NCI-H2196 treated with DMSO at 0.1 percent for 48 hours (cell line): ENCODE measurements around the gene TSPAN9.

Experiments used
- DNase-seq: peaks from one replicate; lab custom pipeline; 2025; ENCODE audit not compliant: unreplicated experiment; lab: John Stamatoyannopoulos, UW

Gene TSPAN9

DNA sequence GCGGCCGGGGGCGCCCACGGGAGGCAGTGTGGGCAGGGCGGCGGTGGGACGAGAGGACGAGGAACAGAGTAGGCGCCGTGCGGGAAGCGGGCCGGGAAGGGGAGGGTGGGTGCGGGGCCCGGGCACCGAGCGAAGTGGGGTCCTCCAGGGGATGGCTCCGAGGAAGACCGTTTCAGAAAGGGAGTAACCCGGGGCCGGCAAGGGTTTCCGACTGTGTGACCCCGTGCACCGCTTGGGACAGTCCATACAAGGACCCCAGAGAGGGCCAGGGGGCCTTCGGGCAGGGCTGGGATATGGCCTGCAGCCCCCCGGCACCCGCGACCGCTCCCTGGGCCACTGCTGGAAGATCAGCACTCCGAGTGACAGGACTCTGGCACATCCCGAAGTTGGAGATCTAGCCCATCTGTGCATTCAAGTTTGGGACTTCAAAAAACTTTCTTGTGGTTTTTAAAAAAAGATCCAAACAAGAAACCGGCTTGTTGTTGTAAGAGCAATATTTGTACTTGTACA is 448 bp downstream of the TSPAN9 start:
- no peak for DNase-seq

DNA sequence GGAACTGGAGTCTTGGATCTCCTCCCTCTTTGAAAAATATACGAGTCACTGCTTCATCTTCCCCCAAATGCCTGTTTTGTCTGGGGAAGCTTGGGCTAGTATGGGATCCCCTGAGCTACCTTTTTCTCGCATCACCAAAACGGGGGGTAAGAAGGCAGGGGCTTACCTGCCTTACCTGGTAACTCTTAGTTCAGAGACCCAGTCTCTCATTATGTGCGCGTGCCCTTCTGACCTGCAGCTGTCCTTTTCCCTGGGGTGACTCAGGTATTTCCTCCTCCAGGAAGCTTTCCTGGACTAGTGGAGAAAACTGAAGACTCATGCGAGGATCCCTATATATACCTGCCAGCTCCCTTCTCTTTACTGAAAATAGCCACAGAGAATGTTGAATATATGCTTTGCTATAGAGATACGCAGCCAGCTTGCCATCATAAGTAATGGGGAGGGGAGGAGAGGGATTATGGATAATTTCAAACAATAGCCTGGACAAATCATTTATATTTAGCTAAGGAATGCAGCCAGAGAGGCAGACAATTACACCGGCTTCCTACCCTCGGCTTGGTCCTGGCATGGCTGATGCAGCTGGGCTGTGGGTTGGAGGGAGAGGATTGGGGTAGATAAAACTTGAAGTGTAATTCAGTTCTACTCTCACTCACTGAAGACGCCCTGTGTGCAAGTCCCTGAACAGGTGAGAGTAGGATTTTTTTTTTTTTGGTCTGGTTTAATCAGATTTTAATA is 1.1 kb downstream of the TSPAN9 start:
- no peak for DNase-seq

DNA sequence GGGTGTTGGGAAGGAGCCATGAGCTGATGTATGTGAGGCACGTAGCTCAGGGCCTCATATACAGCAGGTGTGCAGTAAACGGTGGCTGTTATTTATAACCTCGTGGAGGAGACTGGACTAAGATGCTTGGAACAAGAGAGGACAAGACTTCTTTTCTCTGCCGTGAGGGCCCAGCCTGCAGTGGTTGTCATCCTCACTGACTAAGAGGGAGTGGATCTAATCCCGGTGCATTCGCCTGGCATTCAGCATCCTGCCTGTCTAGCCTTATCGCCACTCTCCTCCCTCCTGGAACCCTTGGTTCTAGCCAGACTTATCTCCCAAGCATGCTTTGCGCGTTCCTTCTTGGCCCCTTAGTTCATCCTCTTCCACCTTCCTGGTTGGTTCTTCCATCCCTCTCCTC is 3.9 kb downstream of the TSPAN9 start:
- DNase-seq, result no peak

DNA sequence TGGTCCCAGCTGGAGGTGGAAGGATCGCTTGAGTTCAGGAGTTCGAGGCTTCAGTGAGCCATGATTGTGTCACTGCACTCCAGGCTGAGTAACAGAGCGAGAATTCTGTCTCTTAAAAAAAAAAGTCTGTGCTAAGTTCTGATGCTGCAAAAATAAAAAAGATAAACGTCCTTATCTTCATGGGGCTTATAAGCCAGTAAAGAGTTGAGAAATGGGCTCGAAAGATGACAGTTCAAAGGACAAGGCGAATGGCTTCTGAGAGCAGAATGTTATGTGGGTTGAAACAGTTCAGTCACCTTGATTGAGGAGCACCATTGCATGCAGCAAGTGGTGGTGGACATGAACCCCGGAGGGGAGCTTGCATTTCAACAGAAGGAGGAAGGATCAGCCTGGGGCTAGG is 4.7 kb downstream of the TSPAN9 start:
- DNase-seq, result no peak

DNA sequence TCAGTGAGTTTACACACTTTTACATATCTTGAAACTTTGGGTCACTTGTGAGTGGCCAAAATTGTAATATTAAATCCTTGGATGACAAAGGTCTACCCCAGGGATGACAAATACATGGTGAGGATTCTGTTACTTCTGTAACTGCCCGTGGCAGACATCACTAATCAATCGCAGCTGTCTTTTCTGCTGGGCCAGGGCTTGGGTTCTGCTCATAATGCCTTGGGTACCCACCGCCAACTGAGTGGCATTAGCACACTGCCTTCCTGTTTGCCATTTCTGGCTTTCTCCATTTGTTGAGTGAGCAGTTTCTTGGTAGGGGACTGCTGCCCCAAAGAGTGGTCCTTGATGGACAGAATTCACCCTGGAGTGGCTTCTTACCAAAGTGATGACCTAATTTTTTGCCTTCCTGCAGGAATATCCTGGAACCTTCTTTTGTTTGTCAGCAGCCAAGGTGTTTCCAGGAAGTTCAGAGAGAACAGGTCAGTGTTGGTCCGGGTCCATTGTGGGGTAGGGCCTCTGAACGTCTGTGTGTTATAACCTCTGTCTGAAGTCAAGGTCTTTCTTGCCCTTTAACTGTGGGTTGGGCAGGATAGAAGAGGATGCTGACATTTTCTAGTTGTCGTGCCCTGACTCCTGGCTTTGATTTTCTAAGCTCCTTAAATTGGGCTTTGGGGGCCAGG is 6.2 kb downstream of the TSPAN9 start:
- DNase-seq, result no peak

DNA sequence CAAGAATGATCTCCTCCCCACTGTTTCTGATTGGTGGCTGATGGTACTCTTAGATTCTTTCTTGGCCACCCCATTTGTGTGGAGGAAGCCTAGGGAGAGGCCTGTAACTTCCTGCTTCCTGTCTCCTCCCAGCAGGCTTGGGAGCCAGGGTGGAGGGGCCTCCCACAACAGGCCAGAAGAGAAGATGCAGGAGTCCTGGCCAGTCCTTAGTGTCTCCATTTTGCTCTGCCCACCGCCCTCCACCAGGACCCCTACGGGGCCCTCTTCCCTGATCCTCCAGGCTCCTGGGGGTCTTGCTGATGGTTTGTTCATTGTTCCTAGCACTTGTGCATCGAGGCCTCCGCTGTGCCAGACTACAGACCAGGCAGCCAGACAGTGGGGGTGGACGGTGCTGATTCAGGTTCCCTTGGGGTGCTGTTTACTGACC is 6.8 kb downstream of the TSPAN9 start:
- no peak for DNase-seq

DNA sequence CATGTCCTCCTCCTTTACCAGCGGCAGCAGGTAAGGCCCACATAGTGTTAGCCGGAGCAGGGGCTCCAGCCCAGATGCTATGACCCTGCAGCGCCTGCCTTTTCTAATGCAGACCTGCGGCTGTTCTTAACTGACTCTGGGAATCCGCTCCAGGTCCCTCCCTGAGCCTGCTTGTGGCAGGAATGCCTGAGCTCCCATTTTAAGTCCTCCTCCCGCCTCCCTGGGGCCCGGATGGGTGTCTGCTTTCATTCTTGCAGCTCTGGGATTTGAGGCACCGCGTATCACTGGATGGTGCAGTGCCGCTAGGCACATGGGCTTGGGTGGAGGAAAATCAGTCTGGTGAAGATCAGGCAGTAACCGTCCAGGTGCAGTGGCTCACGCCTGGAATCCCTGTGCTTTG is 7.6 kb downstream of the TSPAN9 start:
- DNase-seq, result no peak

DNA sequence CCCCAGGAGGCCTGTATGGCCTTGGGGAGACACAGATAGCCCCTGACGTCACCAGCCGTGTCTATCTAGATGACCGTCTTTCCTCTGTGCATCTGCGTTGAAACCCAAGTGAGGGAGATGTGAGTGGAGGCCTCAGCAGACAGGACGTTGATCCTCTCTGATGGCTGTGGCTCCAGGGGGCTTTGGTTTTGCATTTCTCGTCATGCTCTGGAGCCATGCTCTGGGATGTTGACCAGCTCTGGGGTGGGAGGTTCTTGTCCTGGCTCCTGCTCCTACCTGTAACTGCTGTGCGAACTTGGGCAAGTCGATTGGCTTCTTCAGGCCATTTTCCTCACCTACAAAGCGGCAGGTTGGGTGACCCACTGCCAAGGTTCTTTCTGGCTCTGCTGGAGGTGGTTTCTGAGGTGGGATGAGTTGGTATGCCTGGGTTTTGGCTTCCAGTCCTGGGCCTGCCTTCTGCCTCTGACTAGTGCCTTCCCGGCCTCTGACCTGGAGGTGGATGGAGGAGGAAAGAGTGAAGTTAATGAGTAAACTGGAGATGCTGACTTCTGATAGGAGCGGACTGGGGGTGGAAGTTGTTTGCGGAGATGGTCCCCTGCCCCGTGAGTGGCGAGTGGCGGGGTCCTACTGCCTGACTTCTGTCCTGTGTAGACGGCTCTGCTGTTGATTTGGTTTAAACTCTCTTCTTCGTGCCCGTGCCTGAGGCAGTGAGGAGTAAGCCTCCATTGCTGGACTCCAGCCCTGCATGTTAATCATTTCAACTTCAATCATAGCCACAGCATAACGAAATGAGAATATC is 8.4 kb downstream of the TSPAN9 start:
- DNase-seq, result no peak

DNA sequence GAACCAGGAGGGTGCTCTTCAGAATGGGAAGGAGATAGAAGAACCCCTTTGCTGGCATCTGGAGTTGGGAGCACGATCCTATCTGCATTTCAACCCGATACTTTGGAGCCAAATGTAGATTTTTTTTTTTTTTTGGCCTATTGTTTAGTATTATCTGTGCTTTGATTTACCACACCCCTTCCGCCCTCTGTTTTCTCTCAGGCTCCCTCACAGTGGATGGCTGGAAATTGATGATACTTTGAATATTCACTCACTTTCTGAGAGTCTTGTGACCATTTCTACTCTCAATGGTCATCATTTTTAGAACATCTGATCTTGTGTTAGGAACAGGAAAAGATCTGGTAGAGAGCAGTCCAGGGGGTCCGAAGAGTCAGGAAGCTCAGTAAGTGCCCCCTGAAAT is 9.0 kb downstream of the TSPAN9 start:
- no peak for DNase-seq

DNA sequence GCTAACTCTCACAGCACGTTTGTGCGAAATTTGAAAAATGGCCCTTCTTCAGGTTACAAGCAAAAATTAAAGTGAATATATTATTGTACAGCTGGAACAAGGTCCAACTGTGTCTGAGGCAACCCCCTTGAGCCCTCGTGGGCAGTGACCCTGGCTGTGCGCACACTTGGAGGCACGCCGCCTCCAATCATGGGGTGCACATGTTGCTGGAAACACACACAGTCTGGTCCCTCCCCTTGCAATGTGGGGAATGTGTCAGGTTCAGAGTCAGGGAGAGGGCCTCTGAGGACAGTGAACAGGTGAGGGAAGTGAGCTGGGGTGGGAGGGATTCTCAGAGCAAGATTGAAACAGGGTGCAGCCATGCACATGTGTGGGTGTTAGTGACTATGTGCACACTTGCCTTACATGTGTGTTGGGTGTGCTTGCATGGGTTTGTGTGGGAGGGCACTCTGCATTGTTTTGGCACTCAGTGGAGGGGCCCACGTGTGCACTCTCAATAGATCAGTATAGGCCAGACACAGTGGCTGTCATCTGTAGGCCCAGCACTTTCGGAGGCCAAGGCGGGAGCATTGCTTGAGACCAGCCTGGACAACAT is 9.6 kb downstream of the TSPAN9 start:
- DNase-seq, result no peak

DNA sequence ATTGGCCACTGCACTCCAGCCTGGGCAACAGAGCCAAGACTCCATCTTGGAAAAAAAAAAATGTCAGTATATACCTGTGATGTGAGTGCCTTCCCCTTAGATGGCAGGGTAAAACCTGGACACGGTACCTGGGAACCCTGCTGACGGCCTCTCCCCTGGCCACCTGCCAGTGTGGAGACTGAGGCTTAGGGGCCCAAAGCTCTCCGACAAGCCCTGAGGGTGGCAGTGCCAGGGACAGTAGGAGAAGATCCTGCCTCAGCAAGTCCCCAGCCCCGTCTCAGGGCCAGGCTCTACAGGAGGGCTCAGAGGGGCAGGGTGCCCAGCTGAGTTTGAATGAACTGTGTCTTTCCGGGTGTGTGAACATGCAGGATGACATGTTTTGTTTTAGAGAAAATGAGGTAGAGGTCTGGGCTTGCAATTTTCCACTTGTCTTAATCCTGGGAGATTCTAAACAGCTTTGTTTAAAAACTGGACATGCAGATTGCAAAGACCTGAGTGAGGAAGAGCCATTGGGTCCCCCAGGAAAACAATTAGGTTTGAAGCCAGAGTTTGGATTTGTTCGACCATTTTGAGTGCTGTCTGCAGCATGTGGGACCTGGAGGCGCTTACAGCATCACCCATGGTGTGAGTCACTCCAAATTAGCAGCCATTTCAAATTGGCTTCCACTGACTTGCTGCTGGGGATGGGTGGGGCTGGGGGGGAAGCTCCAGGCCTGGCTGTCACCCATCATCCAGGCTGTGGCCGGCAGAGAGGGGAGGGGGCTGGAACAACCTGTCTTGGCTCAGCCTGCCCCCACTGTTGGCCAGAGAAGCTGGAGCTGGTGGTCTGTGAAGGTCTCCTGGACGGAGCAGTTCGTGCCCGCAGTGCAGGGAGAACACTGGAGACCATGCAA is 10.8 kb downstream of the TSPAN9 start:
- no peak for DNase-seq

DNA sequence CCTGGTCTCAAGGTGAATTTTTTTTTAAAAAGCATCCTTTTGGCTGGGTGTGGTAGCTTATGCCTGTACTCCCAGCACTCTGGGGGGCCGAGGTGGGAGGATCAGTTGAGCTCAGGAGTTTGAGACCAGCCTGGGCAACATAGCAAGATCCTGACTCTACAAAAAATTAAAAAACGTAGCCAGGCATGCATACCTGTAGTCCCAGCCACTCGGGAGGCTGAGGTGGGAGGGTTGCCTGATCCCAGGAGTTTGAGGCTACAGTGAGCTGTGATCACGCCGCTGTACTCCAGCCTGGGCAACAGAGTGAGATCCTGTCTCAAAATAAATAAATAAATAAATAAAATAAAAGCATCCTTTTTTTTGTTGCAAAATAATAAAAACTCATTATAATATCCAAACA is 12.4 kb downstream of the TSPAN9 start:
- no peak for DNase-seq

DNA sequence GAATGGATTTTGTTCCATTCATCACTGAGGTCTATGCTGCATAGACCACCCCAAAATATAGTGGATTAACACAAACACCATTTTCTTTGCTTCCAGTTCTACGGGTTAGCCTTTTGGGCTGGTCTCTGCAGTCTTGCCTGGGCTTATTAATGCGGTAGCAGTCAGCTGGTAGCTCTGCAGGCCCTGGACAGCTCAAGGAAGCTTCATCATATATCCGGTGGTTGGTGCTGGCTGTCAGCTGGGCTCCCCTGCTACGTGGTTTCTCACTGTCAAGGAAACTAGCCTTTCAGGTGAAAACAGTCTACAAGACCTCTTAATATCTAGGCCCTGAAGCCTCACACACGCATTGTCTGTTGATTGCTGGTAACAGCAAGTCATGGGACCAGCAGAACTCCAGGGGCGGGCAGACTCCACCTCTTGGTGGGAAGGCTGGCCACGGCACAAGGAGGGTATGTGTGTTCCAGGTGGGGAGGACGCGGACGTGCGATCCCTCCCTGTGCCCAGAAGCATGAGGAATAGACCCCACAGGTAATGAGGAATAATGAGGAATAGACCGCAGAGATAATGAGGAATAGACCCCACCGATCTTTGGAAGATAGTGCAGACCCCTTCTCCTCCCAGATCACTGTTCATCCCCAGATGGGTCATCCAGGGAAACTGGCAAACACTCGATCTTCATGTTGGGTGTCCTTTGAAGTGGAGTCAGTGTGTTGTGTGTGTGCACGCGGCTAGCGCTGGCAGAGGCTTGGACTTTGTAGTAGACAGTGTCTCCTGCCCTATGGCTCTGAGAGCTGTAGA is 13.3 kb downstream of the TSPAN9 start:
- DNase-seq, result no peak

DNA sequence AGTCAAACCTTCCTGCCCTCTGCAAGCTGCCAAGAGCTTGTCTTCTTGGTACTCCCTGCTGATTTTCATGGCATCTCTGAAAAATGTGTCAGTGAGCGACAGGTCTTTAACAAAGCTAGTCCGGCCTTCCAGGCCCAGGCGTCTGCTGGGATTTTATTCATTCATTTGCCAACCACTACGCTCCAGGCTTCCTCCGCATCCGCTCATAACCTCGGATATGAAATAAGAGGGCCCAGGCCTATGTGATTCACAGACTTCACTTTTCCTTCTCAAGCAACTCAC is 13.8 kb downstream of the TSPAN9 start:
- DNase-seq, result no peak

DNA sequence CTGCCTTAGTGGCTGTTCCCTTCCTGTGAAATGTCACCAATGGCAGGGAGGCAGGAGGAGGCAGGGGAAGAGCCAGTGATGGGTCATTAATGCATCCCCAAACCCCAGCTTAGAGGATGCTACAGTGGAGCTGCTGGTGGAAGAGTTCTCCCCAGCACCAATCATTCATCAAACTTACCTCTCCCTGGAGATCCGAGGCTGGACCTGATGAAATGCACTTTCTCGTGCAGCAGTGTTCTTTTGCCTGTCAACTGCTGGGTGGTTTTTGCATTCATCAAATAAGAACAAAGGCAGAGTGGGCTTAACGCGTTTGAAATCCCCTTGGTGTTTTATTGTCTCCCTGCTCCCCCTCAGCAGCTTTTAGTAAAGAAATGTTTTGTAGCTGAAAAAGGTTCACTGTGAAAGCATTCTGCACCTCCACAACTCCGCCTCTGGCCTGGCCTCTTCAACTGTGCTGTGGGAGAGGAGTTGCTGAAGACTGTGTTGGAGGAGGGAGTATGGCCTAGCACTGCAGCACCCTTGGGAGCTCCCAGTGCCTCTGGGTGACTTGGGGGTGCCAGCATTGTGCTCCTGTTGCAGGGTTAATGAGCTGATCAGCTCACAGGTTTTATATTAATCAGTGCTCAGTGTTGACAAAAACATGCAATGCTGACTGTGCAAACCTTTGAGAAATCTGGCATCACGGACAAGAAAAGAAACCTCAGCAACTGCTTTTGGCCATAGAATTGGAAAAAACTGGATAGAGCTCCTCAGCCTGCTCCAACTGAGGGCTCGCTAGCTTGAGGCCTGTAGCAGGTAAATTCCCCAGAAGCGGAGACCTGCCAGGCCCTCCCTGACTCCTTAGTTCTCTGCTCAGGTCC is 14.4 kb downstream of the TSPAN9 start:
- DNase-seq, result no peak

DNA sequence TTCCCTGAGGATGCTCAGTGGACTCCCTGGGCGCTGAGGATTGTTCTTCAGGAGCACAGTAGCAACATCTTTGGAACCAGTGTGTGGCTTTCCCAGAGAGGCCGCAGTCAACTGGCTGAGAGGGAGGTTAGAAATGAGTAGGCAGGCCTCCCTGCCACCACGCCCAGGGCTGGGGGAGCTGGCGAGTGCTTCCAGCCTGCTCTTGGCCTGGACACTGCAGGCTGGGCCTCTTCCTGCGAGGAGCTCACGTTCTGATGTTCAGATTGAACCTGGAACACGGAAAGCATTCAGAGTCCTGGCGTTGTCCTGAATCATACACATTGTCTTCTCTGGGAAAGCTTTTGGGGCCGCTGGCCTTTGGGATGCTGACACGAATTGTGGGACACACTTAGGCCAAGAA is 15.6 kb downstream of the TSPAN9 start:
- no peak for DNase-seq

DNA sequence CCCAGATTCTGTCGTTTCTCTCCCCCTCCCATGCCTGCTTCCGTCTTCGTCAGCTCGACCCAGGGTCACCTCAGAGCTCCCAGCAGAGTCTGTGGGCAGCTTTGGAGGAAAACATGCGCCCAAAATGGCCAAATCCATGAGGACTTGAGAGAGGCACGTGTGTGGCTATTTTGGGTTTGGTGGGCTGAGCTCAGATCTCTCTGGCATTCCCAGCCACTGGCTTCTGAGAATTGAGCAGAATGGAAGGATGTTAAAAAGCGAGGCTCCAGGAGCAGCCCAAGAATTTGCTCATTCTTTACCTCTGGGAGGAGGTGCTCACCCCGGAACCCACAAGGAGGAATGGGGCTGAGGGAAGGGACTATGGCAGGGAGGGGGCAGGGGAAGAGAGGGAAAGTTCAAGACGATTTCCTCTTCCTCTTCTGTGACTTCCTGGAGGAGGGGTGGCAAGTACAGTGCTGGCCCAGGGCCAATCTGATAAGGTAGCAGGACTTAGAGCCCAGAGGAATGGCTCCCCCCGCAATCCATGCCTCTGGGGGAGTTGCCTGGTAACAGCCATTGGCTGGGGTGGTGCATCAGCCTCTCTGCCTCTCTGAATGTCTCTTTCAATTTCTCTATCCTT is 20.1 kb downstream of the TSPAN9 start:
- no peak for DNase-seq

DNA sequence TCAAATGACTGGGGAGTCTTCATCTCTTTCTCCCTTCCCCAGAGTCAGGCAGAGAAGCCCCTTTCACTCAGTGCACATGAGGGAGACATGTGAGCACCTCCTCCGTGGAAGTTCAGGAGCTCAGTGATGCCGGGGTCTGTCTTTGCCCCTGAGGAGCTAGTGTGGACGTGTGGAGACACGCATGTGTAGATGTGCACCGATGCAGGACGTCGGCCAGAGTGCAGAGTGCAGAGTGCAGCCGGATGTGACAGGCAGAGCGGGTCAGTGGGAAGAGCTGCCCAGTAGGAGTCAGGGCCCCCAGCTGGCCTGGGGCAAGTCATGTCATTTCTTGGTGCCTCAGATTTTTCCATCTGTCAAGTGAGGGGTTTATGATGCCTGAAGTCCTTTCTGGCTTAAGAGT is 20.7 kb downstream of the TSPAN9 start:
- DNase-seq, result no peak

DNA sequence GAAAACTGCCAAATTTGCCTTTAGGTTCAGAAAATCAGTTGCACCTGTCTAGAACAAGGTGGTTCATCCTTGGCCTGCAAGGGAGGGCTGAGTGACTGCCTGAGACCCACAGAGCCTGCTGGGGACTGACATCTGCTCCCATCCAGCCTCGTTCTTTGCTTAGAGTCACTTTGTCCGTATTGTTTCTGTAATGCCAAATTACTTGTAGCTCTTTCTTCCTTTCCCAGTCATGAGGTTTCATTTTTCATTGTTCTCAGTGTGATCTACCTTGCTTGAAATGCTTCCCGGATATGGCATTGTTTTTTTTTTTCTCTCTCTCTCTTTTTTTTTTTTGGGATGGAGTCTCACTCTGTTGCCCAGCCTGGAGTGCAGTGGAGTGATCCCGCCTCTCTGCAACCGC is 21.3 kb downstream of the TSPAN9 start:
- no peak for DNase-seq
